ENCODE measurements around the gene SETBP1.

Gene SETBP1

GRCh38 chr18:44998360-44998759 is 317.7 kb downstream of the SETBP1 start:
- DNase-seq, result no peak

DNA sequence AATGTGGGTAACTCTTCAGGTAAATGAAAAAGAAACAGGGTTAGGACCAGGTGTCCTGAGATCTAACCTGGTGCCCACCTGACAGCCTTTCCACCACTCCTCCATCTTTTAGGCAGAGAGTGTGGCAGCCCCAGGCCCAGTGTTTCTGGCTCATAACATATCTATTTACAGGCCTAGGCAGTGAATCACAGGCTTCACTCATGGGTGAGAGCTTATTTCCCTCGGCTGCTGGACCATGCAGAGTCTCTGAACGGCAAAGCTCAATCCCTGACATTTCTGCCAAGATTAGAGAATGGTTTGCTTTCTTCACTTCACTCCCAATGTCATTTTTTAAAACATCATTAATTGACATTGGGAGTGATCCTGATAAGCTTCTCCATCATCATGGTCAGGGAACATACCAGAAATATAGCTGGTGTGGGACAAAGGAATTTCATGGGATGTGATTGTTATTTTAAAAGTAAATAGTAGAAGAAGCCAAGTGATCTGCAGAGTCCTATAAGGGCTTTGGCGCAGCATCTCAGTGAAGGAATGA is 323.9 kb downstream of the SETBP1 start:
- DNase-seq, result no peak

DNA sequence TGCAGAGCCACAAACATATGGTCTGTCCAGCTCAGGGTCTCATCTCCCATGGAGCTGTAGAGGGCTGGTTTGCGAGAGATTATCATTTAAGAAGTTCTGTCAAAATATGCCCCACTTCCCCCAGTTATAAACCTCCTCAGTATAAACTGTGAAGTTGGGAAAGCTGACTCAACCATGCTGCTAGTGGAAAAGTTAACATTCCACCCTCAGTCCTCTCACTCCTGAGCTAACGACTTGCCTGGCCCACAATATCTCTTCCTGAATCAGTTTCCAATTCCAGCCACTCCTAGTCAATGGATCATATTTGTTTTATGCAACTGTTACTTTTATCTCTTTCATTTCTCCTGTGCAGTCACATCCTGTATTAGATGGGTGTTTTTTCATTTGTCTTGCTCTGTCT is 326.2 kb downstream of the SETBP1 start:
- no peak for DNase-seq

GRCh38 chr18:45007531-45007930 is 326.8 kb downstream of the SETBP1 start:
- DNase-seq, result no peak

DNA sequence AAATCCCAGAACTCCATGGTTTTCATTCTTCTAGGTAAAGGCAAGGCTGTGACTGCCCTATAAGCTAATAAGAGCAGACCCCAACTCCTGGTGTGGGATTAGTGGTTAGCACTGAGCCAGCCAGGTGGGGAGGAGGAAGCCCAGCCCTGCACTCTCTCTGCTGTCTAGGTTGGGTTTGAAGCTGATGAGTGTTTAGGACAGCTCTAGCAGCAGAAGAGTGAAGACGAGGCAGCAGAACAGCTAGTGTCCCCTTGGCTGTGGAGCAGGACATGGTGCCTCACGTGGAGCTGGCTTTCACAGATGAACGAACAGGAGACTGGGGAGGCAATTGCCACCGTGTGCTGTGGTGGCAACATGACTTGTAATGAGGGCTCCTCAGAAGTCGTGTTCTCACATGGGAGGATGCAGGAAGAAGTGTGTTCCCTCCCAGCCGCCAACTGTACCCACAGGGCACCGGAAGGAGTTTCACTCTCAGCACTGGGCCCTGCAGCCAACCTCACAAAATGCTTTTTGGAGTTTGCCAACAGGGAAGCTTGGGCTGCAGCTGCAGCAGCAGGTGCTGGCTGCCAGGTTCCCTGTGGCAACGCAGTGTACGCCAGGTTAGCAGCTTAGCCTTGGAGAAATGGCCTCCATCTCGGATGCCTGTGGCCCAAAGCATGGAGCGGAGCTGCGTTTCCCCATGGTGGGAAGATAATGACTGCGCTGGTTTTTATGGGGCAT is 328.2 kb downstream of the SETBP1 start:
- DNase-seq, result no peak

- DNase-seq, result no peak
These were observed 329.1 kb downstream of the SETBP1 start for GRCh38 chr18:45009756-45010155.

DNA sequence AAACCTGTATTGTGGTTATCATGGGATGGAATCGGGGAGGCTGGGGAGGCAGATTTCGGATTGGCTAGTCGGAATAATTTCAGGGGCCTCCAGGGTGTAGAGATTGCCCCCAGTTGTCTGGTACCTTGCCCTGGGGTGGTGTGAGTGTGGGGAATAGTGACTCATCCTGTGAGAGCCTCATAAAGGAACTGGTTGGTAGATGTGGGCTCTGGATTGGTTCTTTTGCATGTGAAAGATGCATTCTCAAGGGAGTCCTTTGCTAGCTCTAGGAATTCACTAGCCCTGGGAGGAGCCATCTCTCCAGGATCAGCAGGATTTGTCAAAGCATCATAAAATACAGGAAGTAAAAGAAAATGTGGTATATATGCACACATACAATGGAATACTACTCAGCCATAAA is 331.6 kb downstream of the SETBP1 start:
- DNase-seq, result no peak

DNA sequence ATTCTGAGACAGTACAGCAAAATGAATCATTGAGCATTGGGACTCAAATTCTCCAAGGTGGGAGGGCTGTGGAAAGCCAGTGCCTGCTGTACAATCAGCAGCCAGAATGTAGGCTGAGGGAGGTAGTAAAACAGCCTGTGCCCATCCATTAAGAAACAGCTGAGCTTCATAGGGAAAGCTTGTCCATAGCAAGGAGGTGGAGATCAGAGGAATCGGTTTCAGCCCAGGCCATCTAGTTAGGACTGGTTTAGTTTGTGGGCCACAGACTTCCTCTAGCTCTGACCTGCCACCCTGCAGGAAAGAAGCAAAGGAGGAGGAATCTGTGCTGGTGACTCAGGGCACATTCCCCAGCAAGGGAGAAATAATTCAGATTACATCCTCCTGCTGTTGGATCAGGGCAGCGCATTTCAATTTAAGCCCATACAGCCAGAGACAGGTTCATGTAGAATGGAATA is 333.4 kb downstream of the SETBP1 start:
- no peak for DNase-seq

- DNase-seq, result no peak
These were observed 335.1 kb downstream of the SETBP1 start for GRCh38 chr18:45015788-45016128.

GRCh38 chr18:45019469-45019868 is 338.8 kb downstream of the SETBP1 start:
- DNase-seq, result no peak

DNA sequence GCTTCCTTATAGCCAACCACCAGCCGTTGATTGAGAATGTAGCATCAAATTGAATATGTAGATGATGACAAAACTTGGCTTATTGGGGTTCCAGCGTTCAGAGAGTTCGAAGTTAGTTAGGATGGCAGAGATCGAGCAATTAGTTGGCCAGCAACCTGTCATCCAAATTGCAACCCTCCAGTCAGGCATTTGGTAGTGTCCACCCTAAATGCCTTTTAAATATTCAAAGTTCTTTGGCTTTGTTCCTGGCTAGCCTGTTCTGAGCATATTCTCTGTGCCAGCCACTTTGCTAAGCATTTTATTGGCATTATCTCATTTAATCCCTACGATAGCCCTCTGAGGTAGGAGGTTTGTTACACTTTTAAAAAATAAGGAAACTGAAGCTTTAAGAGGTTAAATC is 342.8 kb downstream of the SETBP1 start:
- DNase-seq, result no peak

- DNase-seq, result no peak
These were observed 343.8 kb downstream of the SETBP1 start for GRCh38 chr18:45024357-45025088.

GRCh38 chr18:45025089-45025450 is 344.4 kb downstream of the SETBP1 start:
- DNase-seq, result no peak

GRCh38 chr18:45026162-45026561 is 345.5 kb downstream of the SETBP1 start:
- DNase-seq, result no peak

DNA sequence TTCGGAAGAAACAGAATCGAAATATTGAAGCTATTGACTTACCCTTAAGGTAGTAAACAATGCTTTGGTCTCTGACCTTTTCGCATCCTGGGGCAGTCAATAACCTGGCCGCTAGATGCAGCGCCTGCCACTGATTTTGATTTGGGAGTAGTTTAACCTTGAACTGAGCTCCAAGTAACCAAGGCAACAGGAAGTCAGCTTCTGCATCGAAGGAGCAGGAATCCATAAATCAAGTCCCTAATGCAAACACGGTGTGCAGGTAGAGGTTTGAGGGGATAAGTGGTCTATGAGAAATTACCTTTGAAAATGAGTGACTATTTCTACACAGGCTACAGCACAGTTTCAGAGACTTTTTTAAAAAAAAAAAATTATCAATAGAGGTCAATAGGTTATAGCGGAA is 353.5 kb downstream of the SETBP1 start:
- no peak for DNase-seq

DNA sequence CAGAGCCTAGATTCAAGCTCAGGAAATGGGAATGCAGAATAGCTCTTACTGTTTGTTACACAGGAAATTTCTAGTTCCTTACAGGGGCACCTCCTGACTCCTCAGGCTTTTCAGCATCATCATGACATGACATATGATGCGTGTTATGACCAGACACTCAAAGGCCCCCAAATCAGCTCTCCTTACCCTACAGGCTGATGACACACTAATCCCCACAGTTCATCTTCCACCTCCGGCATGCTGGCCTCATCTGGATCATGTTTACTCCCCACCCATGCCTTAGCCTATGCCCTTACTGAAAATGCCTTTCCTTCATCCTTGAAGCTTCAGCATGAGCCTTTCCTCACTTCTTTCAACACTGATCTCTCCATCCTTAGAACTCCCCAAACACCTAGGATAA is 356.9 kb downstream of the SETBP1 start:
- no peak for DNase-seq

DNA sequence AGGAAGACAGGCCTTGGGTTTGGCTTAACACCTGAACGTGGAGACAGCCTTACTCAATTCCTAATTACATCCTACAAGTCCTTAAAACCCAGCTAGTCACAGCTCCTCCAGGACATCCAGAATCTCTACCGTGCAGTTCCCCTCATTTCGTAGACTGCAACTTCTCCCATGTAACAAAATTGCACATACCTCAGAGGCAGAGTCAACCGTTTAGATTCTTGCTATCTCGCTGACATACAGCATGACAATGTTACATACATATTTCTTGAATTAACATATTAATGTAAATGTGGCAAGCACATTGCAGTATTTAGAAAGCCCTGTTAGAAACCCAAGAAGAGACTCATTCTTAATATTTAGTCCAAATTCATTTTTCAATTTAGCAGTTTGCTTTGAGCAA is 358.7 kb downstream of the SETBP1 start:
- no peak for DNase-seq

GRCh38 chr18:45040879-45041278 is 360.2 kb downstream of the SETBP1 start:
- DNase-seq, result no peak

- no peak for DNase-seq
These were observed 364.1 kb downstream of the SETBP1 start for GRCh38 chr18:45044787-45045186.

DNA sequence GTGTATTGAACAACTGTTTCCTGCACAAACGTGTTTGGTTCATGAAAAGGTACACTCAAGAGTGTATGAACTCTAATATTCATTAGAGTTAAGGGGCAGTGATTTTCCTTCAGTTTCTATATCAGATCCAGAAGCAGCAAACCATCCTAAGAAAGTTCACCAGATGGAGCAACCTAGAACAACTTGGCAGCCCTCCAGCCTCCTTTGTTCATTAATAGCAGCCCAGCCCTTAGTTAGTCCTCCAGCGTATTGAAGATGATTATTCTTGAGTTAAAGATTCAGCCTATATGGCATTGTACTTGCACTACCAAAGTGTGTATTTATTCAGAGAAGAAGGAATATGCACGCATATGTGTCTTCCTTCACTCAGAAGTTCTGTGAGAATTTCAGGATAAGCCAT is 365.5 kb downstream of the SETBP1 start:
- DNase-seq, result no peak

DNA sequence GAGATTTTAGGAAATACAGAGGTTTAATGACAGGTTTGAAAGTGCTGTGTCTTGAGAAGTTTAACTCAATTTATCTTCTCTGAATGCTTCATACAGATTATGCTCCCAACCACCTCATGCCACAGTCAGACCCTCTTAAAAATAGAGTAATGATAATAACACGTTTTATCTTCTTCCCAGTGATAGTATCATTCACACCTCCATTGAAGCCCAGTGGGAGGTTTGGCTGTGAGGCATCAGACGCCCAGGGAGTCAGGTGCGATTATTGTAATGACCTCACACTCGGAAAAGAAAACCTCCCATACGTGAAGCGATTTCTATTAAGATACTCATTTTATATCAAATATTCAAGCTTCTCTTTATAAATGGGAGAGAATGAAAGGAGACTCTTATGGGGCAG is 366.3 kb downstream of the SETBP1 start:
- DNase-seq, result no peak

- DNase-seq, result no peak
These were observed 369.1 kb downstream of the SETBP1 start for GRCh38 chr18:45049578-45050319.

GRCh38 chr18:45050712-45051601 is 370.3 kb downstream of the SETBP1 start:
- DNase-seq, result no peak
